COLO668 (cell line): Measurements from ENCODE around the gene ZNF287.

Source experiments
- DNase-seq: peaks from one replicate; lab custom pipeline; 2025; ENCODE audit not compliant: unreplicated experiment; lab: John Stamatoyannopoulos, UW

Gene ZNF287

DNA sequence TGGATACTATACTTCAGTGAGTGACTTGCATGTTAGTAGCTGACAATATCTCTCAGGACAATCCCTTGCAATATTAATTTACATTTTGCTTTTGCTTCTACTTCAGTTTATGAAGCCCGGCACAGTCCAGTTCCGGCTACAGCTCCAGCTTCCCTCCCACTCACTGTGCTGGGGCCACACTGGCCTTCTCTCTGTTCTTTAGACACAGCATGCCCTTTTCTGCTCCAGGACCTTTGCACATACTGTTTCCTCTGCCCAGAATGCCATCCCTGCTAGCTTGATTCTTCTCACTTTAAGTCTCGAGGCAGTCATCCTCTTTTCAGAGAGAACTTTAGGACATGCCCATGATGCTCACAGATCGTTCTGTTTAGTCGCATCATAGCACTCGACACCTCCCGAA lies 51.5 kb downstream of the ZNF287 start:
- DNase-seq, result no peak

DNA sequence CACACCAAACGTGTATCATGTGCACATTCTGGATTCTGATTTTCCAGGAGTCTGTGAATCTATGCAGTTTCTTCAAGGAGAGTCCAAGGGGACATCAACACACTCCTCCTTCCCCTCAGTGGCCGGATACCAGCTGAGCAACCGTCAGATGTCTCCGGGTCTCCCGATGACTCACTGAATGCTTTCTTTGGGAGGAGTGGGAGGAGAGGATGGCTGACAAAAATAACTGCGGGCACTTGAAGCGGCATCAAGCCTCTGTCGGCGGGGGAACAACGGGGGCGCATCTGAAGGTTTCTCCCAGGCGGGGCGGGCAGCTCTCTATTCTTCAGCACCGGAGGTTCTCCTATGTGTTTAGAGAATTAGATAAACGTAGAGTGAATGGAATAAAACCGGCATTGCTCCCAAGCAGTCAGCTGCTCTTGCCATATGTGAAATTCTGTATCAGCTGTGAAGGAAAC lies 52.4 kb downstream of the ZNF287 start:
- no peak for DNase-seq

DNA sequence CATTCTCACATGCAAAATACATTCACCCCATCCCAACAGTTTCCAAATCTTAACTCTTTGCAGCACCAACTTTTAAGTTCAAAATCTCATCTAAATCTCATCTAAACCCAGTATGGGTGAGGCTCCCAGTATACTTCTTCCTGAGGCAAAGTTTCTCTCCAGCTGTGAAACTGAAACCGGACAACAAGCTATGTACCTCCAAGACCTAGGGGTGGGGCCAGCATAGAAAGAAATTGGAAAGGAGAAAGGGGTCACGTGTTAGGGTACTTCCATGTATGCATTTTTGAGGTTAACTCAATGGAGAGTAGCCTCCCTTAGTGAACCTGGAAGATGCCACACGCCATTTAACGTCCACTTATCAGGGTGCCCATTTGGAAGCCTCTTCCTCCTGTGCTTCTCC lies 53.1 kb downstream of the ZNF287 start:
- no peak for DNase-seq

DNA sequence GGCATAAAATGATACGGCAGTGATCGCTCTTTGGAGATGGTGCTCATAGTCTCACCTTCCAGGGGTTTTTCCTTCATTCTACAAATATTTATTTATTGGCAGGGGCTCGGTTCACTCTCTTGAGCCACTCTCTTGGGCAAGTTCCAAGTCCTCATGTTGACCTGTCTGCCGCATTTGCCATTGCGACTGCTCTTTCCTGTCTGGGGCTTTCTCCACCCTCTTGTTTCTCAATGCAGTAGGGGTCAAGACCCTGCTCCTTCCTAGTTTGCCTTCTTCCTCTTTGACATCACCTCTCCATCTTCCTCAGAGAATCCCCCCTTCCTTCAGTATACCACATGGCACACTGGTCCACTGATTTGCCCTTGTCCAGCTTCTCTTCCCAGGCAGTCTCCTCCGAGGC lies 55.1 kb downstream of the ZNF287 start:
- DNase-seq, result no peak

DNA sequence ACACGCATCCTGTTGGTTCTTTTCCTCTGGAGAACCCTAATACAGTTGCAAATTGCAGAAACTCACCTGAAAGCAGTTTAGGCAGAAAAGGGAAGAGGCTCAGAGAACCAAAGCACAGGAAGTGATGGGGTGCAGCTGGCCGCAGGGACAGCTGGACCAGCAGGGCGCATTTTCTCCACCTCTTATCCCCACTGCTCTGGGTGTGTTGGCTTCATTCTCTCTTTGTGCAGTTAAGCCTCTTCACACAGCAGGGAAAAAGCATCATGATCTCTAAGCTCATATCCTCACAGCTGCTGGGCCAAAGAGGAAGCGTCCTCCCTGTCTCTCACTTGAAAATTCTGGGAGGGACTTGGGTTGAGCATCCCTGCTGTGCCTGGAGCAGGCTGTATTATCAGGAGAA lies 57.0 kb downstream of the ZNF287 start:
- DNase-seq, result no peak

DNA sequence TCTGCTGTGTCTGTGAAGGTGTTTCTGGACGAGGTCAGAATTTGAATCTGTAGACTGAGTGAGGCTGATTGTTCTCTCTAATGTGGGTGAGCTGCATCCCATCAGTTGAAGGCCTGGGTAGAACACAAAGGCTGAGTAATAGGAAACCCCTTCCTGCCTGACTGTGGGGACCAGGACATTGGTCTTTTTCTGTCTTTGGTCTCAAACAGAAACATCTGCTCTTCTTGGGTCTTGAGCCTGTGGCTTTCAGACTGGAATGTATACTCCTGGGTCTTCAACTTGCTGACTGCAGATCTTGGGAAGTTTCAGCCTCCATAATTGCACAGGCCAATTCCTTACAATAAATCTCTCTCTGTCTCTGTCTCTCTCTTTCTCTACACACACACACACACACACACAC lies 57.4 kb downstream of the ZNF287 start:
- DNase-seq, result no peak

DNA sequence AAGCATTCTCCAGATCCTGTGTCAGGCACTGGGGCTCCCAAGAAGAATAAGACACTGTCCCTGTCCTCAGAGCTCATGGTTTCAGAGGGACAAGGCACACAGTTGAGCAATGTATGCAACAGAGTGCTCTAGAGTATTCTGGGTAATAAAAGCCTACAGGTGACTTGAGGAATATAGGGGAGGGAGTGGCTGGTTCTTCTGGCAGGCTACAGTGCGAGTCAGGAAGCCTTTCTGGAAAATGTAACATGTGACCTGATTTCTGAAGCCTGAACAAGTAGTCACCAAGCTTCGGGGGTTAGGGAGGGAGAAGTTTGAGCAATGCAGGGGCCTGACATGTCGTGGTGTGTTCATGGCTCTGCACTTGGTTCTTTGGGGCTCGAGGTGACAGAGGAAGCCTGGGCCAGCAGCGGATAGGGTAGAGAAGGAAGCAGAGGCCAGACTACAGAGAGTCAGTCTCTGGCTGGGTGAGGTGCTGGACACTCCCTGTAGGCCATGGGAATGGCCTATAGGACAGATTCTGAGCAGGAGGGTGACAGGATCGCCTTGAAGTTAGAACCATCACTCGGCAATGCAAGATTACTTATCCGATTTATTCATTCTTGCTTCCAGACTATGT lies 61.0 kb downstream of the ZNF287 start:
- DNase-seq, result no peak

DNA sequence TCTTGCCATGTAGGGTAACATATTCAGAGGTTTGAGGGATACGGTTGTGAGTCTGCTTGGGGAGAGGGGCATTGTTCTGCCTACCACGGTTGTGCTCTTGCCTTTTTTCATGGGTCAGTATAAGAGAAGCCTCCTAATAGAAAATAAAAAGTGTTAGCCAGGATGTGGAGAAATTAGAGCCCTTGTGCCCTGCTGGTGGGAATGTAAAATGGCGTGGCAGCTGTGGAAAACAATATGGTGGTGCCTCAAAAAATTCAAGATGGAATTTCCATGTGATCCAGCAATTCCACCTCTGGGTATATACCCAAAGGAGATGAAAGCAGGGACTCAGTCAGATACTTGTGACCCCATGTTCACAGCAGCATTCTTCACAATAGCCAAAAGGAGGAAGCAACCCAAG lies 62.8 kb downstream of the ZNF287 start:
- no peak for DNase-seq

DNA sequence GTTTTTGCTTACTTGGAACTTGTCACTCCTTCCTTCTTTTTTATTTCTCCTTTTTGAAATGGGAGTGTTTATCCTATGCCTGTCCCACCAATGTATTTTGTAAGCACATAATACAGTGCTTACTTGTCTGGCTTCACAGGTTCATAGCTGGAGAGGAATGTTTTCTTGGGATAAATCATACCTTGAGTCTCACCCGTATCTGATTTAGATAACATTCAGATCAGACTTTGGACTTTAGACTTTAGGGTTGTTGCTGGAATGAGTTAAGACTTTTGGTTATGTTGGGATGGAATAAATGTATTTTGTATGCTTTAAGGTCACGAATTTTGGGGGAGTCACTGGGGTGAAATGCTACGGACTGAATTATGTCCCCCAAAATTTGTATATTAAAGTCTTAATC lies 64.0 kb downstream of the ZNF287 start:
- DNase-seq, result no peak
